ENCODE results near the gene HMX1.

Gene HMX1

DNA sequence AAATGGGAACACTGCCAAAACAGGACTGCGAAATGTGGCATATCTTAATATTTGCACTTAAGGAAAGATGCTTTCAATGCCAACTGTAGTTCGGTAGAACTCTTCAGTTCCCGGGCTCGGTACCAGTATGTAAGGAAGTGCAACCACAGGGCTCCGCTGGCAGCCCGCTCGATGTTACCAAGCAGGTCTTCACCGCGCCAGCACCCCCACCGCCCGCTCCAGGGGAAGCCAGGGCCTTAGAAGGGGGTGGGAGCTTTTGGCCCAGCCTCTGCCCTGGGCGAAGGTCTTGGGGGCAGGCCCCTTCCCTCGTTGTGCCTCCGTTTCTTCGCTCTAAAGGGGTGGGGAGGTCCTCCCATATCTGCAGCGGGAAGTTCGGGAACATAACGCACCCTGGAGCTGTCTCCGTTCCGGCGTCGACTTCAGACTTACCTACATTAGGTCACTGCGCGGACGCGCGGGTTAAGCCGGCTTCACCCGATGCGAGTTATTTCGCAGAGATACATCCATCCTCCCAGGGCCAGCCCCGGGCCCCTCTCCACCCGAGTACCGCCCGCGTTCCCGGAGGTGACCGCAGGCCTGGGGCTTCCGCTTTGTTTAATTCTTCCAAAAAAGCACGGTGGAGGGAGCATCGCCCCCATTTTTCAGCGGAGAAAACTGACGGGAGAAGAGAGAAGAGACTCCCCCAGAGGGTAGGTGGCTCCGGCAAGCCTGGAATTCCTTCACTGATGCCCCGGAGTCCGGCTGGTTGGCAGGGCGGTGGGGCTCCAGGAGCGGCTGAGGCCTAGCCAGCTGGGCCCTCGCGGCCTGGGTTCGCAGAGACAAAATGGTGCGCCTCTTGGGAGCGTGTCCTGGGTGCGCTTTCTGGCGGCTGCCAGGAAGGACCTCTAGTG is 1.0 kb upstream of the HMX1 start:
- DNase-seq (ENCODE audit: insufficient read length, low spot score): no peak
- no peak for TF ChIP-seq POLR2A (IDR thresholded peaks at IDR 0.05; ENCODE audit: low read depth, low read length)
- FAIRE-seq: no peak

DNA sequence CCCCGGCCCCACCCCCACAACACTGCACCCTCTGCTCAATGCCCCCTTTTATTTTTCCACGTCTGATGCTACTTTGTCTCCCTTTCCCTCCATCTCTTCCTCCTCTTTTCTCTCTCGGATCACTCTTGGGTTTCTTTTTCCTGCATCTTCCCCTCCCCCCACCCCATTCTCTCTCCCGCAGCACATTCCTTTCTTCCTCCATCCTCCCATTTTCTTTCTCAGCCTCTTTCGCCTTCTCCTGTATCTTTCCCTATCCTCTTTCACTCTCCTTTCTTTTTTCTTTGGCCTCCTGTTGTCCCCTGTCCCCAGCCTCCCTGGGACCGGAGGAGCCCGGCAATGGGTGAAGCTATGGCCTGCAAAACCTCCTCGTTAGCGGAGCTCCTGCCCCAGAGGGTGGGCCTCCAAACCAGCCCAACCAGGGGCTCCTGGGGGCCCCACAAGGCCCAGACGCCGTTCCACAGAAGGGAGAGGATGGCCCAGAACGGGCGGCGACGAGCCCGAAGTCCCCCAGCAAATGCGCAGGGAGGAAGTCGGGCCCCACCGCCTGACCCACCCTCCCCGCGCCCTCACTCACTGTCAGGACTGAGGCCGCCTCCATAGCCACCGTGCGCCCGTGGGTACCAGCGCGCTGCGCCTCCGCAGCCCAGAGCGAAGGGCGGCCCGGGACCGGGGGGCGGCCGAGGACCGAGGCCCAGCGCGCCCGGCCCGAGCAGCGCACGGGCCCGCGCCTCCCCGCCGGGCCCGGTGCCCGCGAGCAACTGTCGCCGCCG is 807 bp downstream of the HMX1 start:
- TF ChIP-seq POLR2A (IDR thresholded peaks at IDR 0.05; ENCODE audit: low read depth, low read length): no peak
- FAIRE-seq (no peak), DNase-seq (ENCODE audit: insufficient read length, low spot score) (no peak)

- no peak for FAIRE-seq
- no peak for TF ChIP-seq POLR2A (IDR thresholded peaks at IDR 0.05; ENCODE audit: low read depth, low read length)
- DNase-seq (ENCODE audit: insufficient read length, low spot score): no peak
Measured at GRCh38 chr4:8869898-8870646, 1.6 kb downstream of the HMX1 start.

GRCh38 chr4:8869002-8869897 is 2.4 kb downstream of the HMX1 start:
- no peak for FAIRE-seq
- no peak for TF ChIP-seq POLR2A (IDR thresholded peaks at IDR 0.05; ENCODE audit: low read depth, low read length)
- DNase-seq (ENCODE audit: insufficient read length, low spot score): no peak

DNA sequence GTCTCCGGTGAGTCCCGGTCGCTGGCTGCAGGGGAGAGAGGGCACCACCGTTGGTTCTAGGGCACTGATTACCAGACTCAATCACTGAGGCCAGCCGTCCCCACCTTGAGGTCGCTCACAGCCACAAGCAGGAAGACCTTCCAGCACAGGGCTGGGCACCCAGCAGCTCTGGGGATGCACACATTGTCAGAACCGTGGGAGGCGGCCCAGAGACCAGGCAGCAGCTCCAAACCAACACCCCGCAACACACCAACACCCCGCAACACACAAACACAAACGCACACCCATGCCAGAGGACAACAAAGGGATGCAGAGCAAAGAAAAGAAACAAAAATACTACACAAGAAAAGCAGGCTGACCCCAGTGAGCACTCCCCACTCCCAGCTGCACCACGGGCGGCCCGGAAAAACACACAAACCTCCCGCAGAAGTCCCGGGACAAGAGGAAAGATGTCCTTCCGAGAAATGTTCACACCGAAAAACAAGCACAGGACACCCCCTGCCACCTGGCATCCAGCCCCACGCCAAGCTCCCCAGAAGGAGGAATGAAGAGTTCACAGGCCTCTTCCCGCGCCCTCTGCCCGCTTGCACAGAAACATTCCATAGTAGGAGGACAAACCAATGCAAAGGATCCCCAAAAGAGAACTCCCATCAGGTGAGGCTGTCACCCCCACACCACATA is 3.2 kb downstream of the HMX1 start:
- no peak for TF ChIP-seq POLR2A (IDR thresholded peaks at IDR 0.05; ENCODE audit: low read depth, low read length)
- FAIRE-seq (no peak), DNase-seq (ENCODE audit: insufficient read length, low spot score) (no peak)

DNA sequence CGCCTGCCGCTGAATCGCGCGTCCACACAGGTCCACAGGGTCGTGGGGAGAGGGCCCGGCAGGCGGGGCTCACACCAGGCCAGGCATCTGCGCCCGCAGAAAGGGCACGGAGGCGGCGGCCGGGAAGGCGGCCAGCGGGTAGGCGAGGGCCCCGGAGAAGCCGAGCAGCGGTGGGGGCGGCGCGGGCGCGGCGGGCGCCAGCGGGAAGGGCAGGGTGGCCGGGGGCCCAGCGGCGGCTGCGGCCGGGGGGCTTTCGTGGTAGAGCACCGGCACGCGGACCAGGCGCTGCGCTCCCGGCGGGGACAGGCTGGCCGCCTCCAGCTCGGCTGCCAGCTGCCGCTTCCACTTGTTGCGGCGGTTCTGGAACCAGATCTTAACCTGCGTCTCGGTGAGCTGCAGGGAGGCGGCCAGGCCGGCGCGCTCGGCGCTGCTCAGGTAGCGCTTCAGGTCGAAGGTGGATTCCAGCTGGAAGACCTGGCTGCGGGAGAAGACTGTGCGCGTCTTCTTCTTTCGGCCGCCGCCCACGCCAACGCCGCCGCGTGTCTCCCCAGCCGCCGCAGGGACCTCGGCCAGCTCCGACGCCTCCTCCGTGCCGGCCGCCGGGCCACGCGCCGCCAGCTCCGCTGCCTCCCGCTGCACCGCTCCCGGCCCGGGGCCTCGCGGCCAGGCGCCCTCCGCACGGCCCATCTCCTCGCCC is 3.9 kb downstream of the HMX1 start:
- no peak for FAIRE-seq
- TF ChIP-seq POLR2A (IDR thresholded peaks at IDR 0.05; ENCODE audit: low read depth, low read length): no peak
- DNase-seq (ENCODE audit: insufficient read length, low spot score): no peak

GRCh38 chr4:8866828-8867623 is 4.6 kb downstream of the HMX1 start:
- FAIRE-seq (no peak), DNase-seq (ENCODE audit: insufficient read length, low spot score) (no peak)
- no peak for TF ChIP-seq POLR2A (IDR thresholded peaks at IDR 0.05; ENCODE audit: low read depth, low read length)

- TF ChIP-seq POLR2A (IDR thresholded peaks at IDR 0.05; ENCODE audit: low read depth, low read length): no peak
- DNase-seq (ENCODE audit: insufficient read length, low spot score): no peak
- no peak for FAIRE-seq
Measured at GRCh38 chr4:8866421-8866820, 5.2 kb downstream of the HMX1 start.

- no peak for DNase-seq (ENCODE audit: insufficient read length, low spot score)
- FAIRE-seq: no peak
- TF ChIP-seq POLR2A (IDR thresholded peaks at IDR 0.05; ENCODE audit: low read depth, low read length): no peak
Measured at GRCh38 chr4:8865681-8866310, 5.8 kb downstream of the HMX1 start.

GRCh38 chr4:8864912-8865680 is 6.5 kb downstream of the HMX1 start:
- no peak for TF ChIP-seq POLR2A (IDR thresholded peaks at IDR 0.05; ENCODE audit: low read depth, low read length)
- DNase-seq (ENCODE audit: insufficient read length, low spot score) (no peak), FAIRE-seq (no peak)

Data from H54 (cell line).